A673 (cell line): Measurements from ENCODE around the gene RELN. TPM values are rescaled to one million over a fixed set of nuclear protein-coding genes. Genes with fewer than 3 reads are reported as not detected.

Experiments used
- BruUV-seq: library from RNA; stranded (reverse); fragments of 400-500 nt; replicated peaks from 2 replicates; lab custom pipeline; 2021; lab: Mats Ljungman, UMichigan
- CTCF ChIA-PET: fragments of 300-600 bp; sonication (Branson Sonifier 250); formaldehyde crosslinking; loops from one replicate; lab custom pipeline; 2022; ENCODE audit warnings: antibody characterized with exemption; lab: Charles Lee
- POLR2A ChIA-PET: fragments of 300-600 bp; sonication (Branson Sonifier 250); formaldehyde crosslinking; loops from one replicate; lab custom pipeline; 2022; ENCODE audit warnings: antibody characterized with exemption; ENCODE audit not compliant: low non-redundant PET; lab: Charles Lee
- DNase-seq: peaks from one replicate; pipeline ENCODE4 v3.0.0-alpha.2; 2015; ENCODE audit warnings: low spot score
- H3K27ac ChIP-seq: fragments of 200-600 bp; sonication (generic); 2 replicates; pipeline ENCODE4 v1.5.1; 2016; ENCODE audit warnings: mixed run types, low read depth, mild to moderate bottlenecking, mixed read lengths, antibody characterized with exemption, low read length; ENCODE audit not compliant: poor library complexity, severe bottlenecking
- H3K27me3 ChIP-seq: fragments of 200-600 bp; sonication (generic); replicated peaks from 2 replicates; pipeline ENCODE4 v1.6.1; 2017; ENCODE audit warnings: mixed run types, low read depth, mild to moderate bottlenecking, mixed read lengths, antibody characterized with exemption, low read length; ENCODE audit not compliant: insufficient read depth, poor library complexity
- H3K36me3 ChIP-seq: fragments of 200-600 bp; sonication (generic); 2 replicates; pipeline ENCODE4 v1.6.1; 2016; ENCODE audit warnings: mixed run types, mild to moderate bottlenecking, mixed read lengths, antibody characterized with exemption, low read length; ENCODE audit not compliant: insufficient read depth, poor library complexity, severe bottlenecking
- H3K4me1 ChIP-seq: fragments of 200-600 bp; sonication (generic); 2 replicates; pipeline ENCODE4 v1.6.1; 2017; ENCODE audit warnings: mixed run types, mild to moderate bottlenecking, mixed read lengths, antibody characterized with exemption, low read length; ENCODE audit not compliant: insufficient read depth, poor library complexity, severe bottlenecking
- H3K4me3 ChIP-seq: fragments of 200-600 bp; sonication (generic); 2 replicates; pipeline ENCODE4 v1.5.1; 2016; ENCODE audit warnings: low read depth, mixed run types, mild to moderate bottlenecking, mixed read lengths, low read length; ENCODE audit not compliant: poor library complexity, severe bottlenecking
- H3K9me3 ChIP-seq: fragments of 200-600 bp; sonication (generic); 2 replicates; pipeline ENCODE4 v1.6.1; 2016; ENCODE audit warnings: mixed run types, low read depth, mild to moderate bottlenecking, mixed read lengths, antibody characterized with exemption, low read length; ENCODE audit not compliant: poor library complexity, severe bottlenecking
- EZH2 ChIP-seq: fragments of 200-600 bp; sonication (generic); IDR thresholded peaks from 2 replicates; pipeline ENCODE4 v1.6.1; 2017; ENCODE audit warnings: borderline replicate concordance, low read depth, mild to moderate bottlenecking, mixed read lengths, antibody characterized with exemption, low read length; ENCODE audit not compliant: poor library complexity, severe bottlenecking
- intact Hi-C: fragments of 100-400 bp; cut with micrococcal nuclease; formaldehyde crosslinking; loops from one replicate; pipeline ENCODE4 v1.10.0; 2022; ENCODE audit not compliant: unreplicated experiment
- total RNA-seq: library from RNA; stranded (reverse); gene quantifications from 2 replicates; pipeline ENCODE4 v1.2.3, GENCODE V29; 2021
- TF ChIP-seq, protein P1 (sequence below): fragments of 300-800, 200-600 bp; sonication (generic); conservative IDR thresholded peaks from 2 replicates; pipeline ENCODE4 v1.5.1; 2017; ENCODE audit warnings: low read depth, mild to moderate bottlenecking, antibody characterized with exemption, low read length, moderate library complexity, mixed read lengths

The RELN gene
- total RNA-seq, 1 experiment from 2014 or later, result not detected

DNA sequence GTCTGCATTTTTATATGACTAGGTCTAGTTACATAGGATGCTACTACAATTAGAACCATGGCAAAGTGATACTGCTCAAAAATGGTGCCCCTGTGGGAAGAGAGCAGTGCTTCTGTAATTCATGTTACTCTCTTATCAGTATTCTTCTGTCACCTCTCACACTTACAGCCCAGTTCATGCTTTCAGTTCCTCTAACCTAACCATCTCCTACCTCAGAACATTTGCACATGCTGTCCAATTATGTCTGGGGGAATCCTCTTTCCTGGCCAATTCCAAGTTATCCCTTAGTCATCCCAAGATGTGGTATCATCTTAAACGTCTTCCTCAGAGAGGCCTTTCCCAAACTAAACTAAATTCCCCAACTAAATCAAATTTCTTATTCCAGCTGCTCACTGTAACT is 190.2 kb downstream of the RELN start:
- Histone ChIP-seq H3K4me1 (no peaks in the 10 kb centered on the region), H3K27me3 (peaks cover 30% of the 10 kb centered on the region), H3K4me3 (no peak overlapping the region), H3K36me3 (no peaks in the 10 kb centered on the region), H3K27ac (no peak overlapping the region), H3K9me3 (no peaks in the 10 kb centered on the region)
- DNase-seq, result no peak
- no TSS peak for BruUV-seq
- no peak for TF ChIP-seq EZH2
- TF ChIP-seq, protein P1, sequence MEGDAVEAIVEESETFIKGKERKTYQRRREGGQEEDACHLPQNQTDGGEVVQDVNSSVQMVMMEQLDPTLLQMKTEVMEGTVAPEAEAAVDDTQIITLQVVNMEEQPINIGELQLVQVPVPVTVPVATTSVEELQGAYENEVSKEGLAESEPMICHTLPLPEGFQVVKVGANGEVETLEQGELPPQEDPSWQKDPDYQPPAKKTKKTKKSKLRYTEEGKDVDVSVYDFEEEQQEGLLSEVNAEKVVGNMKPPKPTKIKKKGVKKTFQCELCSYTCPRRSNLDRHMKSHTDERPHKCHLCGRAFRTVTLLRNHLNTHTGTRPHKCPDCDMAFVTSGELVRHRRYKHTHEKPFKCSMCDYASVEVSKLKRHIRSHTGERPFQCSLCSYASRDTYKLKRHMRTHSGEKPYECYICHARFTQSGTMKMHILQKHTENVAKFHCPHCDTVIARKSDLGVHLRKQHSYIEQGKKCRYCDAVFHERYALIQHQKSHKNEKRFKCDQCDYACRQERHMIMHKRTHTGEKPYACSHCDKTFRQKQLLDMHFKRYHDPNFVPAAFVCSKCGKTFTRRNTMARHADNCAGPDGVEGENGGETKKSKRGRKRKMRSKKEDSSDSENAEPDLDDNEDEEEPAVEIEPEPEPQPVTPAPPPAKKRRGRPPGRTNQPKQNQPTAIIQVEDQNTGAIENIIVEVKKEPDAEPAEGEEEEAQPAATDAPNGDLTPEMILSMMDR, result no peak
- intact Hi-C loops, result no loop called here
- POLR2A ChIA-PET, result no interaction called here
- CTCF ChIA-PET, result no interaction called here

DNA sequence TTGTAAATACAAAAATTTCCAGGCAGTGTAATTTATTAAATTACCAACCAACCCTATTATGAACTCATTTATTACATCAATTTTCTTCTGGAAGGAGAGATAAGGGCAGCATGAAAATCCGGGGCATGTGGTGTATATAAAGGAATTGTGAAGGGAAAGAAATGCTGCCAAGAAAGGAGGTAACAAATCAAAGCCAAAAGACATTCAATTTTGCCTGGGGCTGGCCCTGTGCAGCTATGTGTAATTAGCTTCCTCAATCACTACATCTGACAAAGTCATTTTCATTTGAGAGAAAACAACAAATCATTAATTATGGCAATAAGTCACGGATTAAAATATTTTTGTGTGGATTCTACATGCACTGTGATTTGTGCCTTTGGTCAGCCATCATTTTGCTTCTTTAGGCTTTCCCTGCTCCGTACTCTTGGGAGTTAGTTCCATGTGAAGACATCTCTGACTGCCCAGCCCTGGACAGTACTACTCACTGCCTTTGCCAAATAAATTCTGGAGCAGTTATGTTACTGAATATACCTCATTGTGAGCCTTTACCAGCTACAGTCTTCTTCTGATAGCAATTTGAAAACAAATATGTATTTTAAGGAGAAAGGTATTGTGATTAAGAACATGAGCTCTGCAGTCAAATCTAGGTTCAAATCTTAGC is 191.7 kb downstream of the RELN start:
- intact Hi-C loops, result no loop called here
- Histone ChIP-seq H3K36me3 (no peaks in the 10 kb centered on the region), H3K27ac (no peak overlapping the region), H3K9me3 (no peaks in the 10 kb centered on the region), H3K4me3 (no peak overlapping the region), H3K27me3 (peaks cover 15% of the 10 kb centered on the region), H3K4me1 (no peaks in the 10 kb centered on the region)
- BruUV-seq, result no TSS peak
- TF ChIP-seq, protein P1, result no peak
- TF ChIP-seq EZH2, result no peak
- ChIA-PET POLR2A (no interaction called here), CTCF (no interaction called here)
- no peak for DNase-seq

DNA sequence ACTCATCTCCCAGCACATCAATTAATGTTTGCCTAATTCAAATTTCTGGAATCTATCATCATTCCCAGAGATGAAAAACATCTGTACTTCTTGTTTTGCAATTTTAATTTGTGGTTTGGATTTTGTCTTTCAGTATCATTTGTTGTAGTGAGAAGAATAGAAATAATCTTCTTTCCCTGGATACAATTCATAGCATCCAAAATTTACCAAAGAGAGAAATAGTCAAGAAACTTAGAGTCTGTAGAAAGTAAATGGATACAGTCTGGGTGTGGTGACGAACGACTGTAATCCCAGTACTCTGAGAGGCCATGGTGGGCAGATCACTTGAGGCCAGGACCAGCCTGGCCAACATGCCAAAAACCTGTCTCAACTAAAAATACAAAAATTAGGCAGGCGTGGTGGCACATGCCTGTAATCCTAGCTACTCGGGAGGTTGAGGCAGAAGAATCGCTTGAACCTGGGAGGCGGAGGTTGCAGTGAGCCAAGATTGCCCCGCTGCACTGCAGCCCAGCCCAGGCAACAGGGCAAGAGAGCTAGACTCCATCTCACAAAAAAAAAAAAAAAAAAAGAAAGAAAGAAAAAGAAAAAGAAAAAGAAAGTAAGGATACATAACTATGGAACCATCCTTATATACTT is 193.0 kb downstream of the RELN start:
- ChIA-PET CTCF (no interaction called here), POLR2A (no interaction called here)
- Histone ChIP-seq H3K4me1 (no peaks in the 10 kb centered on the region), H3K36me3 (no peaks in the 10 kb centered on the region), H3K27ac (no peak overlapping the region), H3K27me3 (peaks cover 14% of the 10 kb centered on the region), H3K4me3 (no peak overlapping the region), H3K9me3 (no peaks in the 10 kb centered on the region)
- TF ChIP-seq EZH2, result no peak
- TF ChIP-seq, protein P1, result no peak
- no peak for DNase-seq
- no TSS peak for BruUV-seq
- intact Hi-C loops, result no loop called here
